ENCODE measurements around the gene NT5C2.

The NT5C2 gene

GRCh38 chr10:103053659-103054581 lies 139.2 kb downstream of the NT5C2 start:
- peak; percentile 44 for DNase-seq

- DNase-seq = no peak
These were observed 143.8 kb downstream of the NT5C2 start for GRCh38 chr10:103049237-103049636.

GRCh38 chr10:103047381-103047780 lies 145.7 kb downstream of the NT5C2 start:
- DNase-seq = no peak

- no peak for DNase-seq
These were observed 147.1 kb downstream of the NT5C2 start for GRCh38 chr10:103045961-103046360.

GRCh38 chr10:103044942-103045489 lies 148.1 kb downstream of the NT5C2 start:
- DNase-seq = no peak

- no peak for DNase-seq
These were observed 150.2 kb downstream of the NT5C2 start for GRCh38 chr10:103042908-103043307.

- no peak for DNase-seq
These were observed 150.9 kb downstream of the NT5C2 start for GRCh38 chr10:103042129-103042528.

- no peak for DNase-seq
These were observed 151.7 kb downstream of the NT5C2 start for GRCh38 chr10:103041391-103041790.

GRCh38 chr10:103040418-103040817 lies 152.7 kb downstream of the NT5C2 start:
- no peak for DNase-seq

GRCh38 chr10:103038570-103038969 lies 154.5 kb downstream of the NT5C2 start:
- no peak for DNase-seq
